Measurements from ENCODE around the gene UBE2I.

Gene UBE2I

DNA sequence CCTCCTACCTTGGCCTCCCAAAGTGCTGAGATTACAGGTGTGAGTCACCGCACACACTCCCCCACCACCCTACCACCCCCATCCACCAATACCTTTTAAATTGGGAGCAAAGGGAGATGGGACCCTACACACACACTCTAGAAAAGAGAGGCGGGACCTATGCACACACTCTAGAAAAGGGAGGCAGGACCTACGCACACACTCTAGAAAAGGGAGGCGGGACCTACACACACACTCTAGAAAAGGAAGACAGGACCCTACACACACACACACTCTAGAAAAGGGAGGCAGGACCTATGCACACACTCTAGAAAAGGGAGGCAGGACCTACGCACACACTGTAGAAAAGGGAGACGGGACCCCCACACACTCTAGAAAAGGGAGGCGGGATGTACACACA, 34.7 kb upstream of the UBE2I start:
- no peaks in the 10 kb centered on the region for H3K9me2 ChIP-seq (replicated peaks; ENCODE audit: insufficient read depth, low read length)
- no peaks in the 10 kb centered on the region for H3F3A ChIP-seq (ENCODE audit: insufficient read depth, low read length)
- H3K4me3 ChIP-seq (ENCODE audit: low read length), result no peak overlapping the region
- H2AFZ ChIP-seq (ENCODE audit: low read length), result no peak overlapping the region
- peaks cover 14% of the 10 kb centered on the region; the same call in 1 of the 2 replicates for H3K4me1 ChIP-seq (ENCODE audit: low read length)
- no peaks in the 10 kb centered on the region for H3K9me3 ChIP-seq (replicated peaks; ENCODE audit: insufficient read depth, low read length)
- no peak overlapping the region for H3K27ac ChIP-seq (ENCODE audit: low read length)
- H3K9ac ChIP-seq (ENCODE audit: low read length), result no peak overlapping the region
- TF ChIP-seq EZH2 (optimal IDR thresholded peaks at IDR 0.05; ENCODE audit: low read depth, low read length) (no peak), EZH2phosphoT487 (IDR thresholded peaks at IDR 0.05; ENCODE audit: low read length) (no peak)
- TF ChIP-seq, protein P1, sequence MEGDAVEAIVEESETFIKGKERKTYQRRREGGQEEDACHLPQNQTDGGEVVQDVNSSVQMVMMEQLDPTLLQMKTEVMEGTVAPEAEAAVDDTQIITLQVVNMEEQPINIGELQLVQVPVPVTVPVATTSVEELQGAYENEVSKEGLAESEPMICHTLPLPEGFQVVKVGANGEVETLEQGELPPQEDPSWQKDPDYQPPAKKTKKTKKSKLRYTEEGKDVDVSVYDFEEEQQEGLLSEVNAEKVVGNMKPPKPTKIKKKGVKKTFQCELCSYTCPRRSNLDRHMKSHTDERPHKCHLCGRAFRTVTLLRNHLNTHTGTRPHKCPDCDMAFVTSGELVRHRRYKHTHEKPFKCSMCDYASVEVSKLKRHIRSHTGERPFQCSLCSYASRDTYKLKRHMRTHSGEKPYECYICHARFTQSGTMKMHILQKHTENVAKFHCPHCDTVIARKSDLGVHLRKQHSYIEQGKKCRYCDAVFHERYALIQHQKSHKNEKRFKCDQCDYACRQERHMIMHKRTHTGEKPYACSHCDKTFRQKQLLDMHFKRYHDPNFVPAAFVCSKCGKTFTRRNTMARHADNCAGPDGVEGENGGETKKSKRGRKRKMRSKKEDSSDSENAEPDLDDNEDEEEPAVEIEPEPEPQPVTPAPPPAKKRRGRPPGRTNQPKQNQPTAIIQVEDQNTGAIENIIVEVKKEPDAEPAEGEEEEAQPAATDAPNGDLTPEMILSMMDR (IDR thresholded peaks at IDR 0.05; ENCODE audit: low read length), result no peak
- peaks cover 89% of the 10 kb centered on the region for H3K27me3 ChIP-seq (replicated peaks; ENCODE audit: insufficient read depth, low read length)
- no peaks in the 10 kb centered on the region for H3K36me3 ChIP-seq (replicated peaks; ENCODE audit: insufficient read depth, low read length)
- H3K79me2 ChIP-seq (ENCODE audit: low read length), result no peaks in the 10 kb centered on the region
- DNase-seq, result no peak
- no peak overlapping the region for H3K4me2 ChIP-seq (ENCODE audit: low read depth, low read length)
- H4K20me1 ChIP-seq (ENCODE audit: insufficient read depth, low read length), result no peaks in the 10 kb centered on the region

DNA sequence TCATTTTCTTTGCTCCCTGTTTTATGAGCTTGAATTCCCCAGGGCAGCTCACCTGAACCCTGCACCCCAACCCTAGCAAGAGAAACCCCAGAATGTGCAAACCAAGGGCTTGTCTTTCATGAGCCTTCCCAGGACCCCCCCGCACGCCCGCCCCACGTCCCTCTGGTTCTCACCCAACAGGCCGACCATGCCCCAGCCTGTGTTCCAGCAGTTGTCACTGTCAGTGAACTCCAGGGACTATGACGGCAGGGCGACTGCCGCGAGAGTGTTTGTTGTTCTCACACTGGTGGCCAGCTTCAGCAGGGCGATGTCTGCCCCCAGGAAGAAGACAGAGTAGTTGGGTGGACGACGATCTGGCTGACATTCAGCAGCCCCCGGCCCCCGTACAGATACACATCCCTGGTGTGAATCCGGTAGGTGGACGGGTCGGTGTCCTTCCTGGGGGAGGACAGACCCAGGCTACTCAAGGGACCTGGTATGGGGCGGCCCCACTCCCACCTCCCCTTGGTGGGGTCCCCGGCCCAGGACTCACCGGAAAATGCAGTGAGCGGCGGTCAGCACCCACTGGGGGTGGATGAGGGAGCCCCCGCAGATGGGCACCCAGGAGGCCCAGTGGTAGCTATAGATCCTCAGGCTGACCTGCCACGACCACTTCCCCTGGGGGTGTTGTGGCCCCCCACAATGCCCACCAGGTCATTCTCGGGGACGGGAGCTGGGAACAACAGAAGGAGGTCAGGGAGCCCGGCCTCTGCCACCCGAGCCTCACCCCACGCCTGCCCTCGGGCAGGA, 33.5 kb upstream of the UBE2I start:
- Histone ChIP-seq H3K79me2 (ENCODE audit: low read length) (no peaks in the 10 kb centered on the region), H3F3A (ENCODE audit: insufficient read depth, low read length) (no peaks in the 10 kb centered on the region), H3K27me3 (replicated peaks; ENCODE audit: insufficient read depth, low read length) (peaks cover 89% of the 10 kb centered on the region), H3K4me3 (ENCODE audit: low read length) (no peak overlapping the region), H3K9ac (ENCODE audit: low read length) (no peak overlapping the region), H3K4me2 (ENCODE audit: low read depth, low read length) (no peak overlapping the region), H3K36me3 (replicated peaks; ENCODE audit: insufficient read depth, low read length) (no peaks in the 10 kb centered on the region), H4K20me1 (ENCODE audit: insufficient read depth, low read length) (no peaks in the 10 kb centered on the region), H3K27ac (ENCODE audit: low read length) (no peak overlapping the region), H2AFZ (ENCODE audit: low read length) (no peak overlapping the region), H3K9me3 (replicated peaks; ENCODE audit: insufficient read depth, low read length) (no peaks in the 10 kb centered on the region), H3K4me1 (ENCODE audit: low read length) (peaks cover 14% of the 10 kb centered on the region; the same call in 1 of the 2 replicates), H3K9me2 (replicated peaks; ENCODE audit: insufficient read depth, low read length) (no peaks in the 10 kb centered on the region)
- TF ChIP-seq EZH2phosphoT487 (IDR thresholded peaks at IDR 0.05; ENCODE audit: low read length) (no peak), EZH2 (optimal IDR thresholded peaks at IDR 0.05; ENCODE audit: low read depth, low read length) (no peak)
- TF ChIP-seq, protein P1 (IDR thresholded peaks at IDR 0.05; ENCODE audit: low read length), result no peak
- no peak for DNase-seq

DNA sequence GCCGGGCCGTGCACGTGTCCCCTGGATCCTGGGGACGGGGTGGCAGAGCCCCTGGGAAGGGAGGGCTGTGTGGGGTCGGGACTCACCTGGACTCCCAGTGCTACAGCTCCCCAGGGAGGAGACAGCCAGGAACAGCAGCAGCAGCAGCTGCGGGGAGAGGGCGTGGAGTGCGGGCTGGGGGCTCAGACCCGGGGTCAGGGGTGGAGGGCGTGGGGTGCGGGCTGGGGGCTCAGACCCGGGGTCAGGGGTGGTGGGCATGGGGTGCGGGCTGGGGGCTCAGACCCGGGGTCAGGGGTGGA, 32.9 kb upstream of the UBE2I start:
- no peak overlapping the region for H3K27ac ChIP-seq (ENCODE audit: low read length)
- H3K4me3 ChIP-seq (ENCODE audit: low read length), result no peak overlapping the region
- no peaks in the 10 kb centered on the region for H4K20me1 ChIP-seq (ENCODE audit: insufficient read depth, low read length)
- no peaks in the 10 kb centered on the region for H3K9me2 ChIP-seq (replicated peaks; ENCODE audit: insufficient read depth, low read length)
- TF ChIP-seq EZH2phosphoT487 (IDR thresholded peaks at IDR 0.05; ENCODE audit: low read length), result no peak
- no peak for TF ChIP-seq EZH2 (optimal IDR thresholded peaks at IDR 0.05; ENCODE audit: low read depth, low read length)
- TF ChIP-seq, protein P1 (IDR thresholded peaks at IDR 0.05; ENCODE audit: low read length), result no peak
- no peaks in the 10 kb centered on the region for H3K79me2 ChIP-seq (ENCODE audit: low read length)
- H3K36me3 ChIP-seq (replicated peaks; ENCODE audit: insufficient read depth, low read length), result no peaks in the 10 kb centered on the region
- no peak overlapping the region for H3K9ac ChIP-seq (ENCODE audit: low read length)
- no peak for DNase-seq
- H2AFZ ChIP-seq (ENCODE audit: low read length), result no peak overlapping the region
- no peak overlapping the region for H3K4me2 ChIP-seq (ENCODE audit: low read depth, low read length)
- no peaks in the 10 kb centered on the region for H3K9me3 ChIP-seq (replicated peaks; ENCODE audit: insufficient read depth, low read length)
- H3K27me3 ChIP-seq (replicated peaks; ENCODE audit: insufficient read depth, low read length), result peaks cover 92% of the 10 kb centered on the region
- H3F3A ChIP-seq (ENCODE audit: insufficient read depth, low read length), result no peaks in the 10 kb centered on the region
- peaks cover 10% of the 10 kb centered on the region; the same call in 1 of the 2 replicates for H3K4me1 ChIP-seq (ENCODE audit: low read length)
